IMR-90 (cell line): ENCODE results near the gene ZKSCAN4. TPM values are rescaled to one million over a fixed set of nuclear protein-coding genes. Genes with fewer than 3 reads are reported as not detected.

Experiments
- ATAC-seq: fragments of 200-7000 bp; cut with Tn5 transposase; 2 replicates; pipeline ENCODE4 v1.9.1; 2020; ENCODE audit warnings: low read depth, mild to moderate bottlenecking, moderate library complexity
- BruUV-seq: library from RNA; stranded (reverse); fragments of 400-500 nt; replicated peaks from 2 replicates; lab custom pipeline; 2021; lab: Mats Ljungman, UMichigan
- CTCF ChIA-PET: fragments of 300-600 bp; formaldehyde crosslinking; extraction: SDS; loops from one replicate; lab custom pipeline; 2021; ENCODE audit warnings: antibody characterized with exemption; lab: Yijun Ruan, JAX
- POLR2A ChIA-PET: fragments of 300-600 bp; sonication (Branson Sonifier 250); formaldehyde crosslinking; loops from one replicate; lab custom pipeline; 2022; ENCODE audit warnings: antibody characterized with exemption; ENCODE audit not compliant: unreplicated experiment; lab: Charles Lee
- DNase-seq: peaks from one replicate; pipeline ENCODE4 v3.0.0; 2013
- H2AFZ ChIP-seq: replicated peaks from 2 replicates; pipeline ENCODE3; 2013; ENCODE audit warnings: low read length, mild to moderate bottlenecking; ENCODE audit not compliant: poor library complexity
- H2AK5ac ChIP-seq: 2 replicates; pipeline ENCODE4 v1.6.1; 2013; ENCODE audit warnings: low read depth, low read length, inconsistent platforms
- H2AK9ac ChIP-seq: replicated peaks from 2 replicates; pipeline ENCODE3; 2013; ENCODE audit warnings: mild to moderate bottlenecking, low read depth, low read length, moderate library complexity; ENCODE audit not compliant: poor library complexity
- H2BK120ac ChIP-seq: 2 replicates; pipeline ENCODE4 v1.6.1; 2013; ENCODE audit warnings: low read depth, low read length, inconsistent platforms
- H2BK15ac ChIP-seq: 3 replicates; pipeline ENCODE4 v1.6.1; 2013; ENCODE audit warnings: low read depth, low read length, inconsistent platforms
- H2BK20ac ChIP-seq: 2 replicates; pipeline ENCODE4 v1.6.1; 2013; ENCODE audit warnings: low read depth, mild to moderate bottlenecking, inconsistent platforms, low read length, moderate library complexity
- H2BK5ac ChIP-seq: 2 replicates; pipeline ENCODE4 v1.6.1; 2013; ENCODE audit warnings: mild to moderate bottlenecking, low read depth, low read length, inconsistent platforms; ENCODE audit not compliant: poor library complexity, severe bottlenecking
- H3K14ac ChIP-seq: replicated peaks from 2 replicates; pipeline ENCODE4 v1.6.1; 2013; ENCODE audit warnings: low read depth, low read length, inconsistent platforms
- H3K18ac ChIP-seq: 2 replicates; pipeline ENCODE4 v1.6.1; 2013; ENCODE audit warnings: low read depth, low read length, control low read depth
- H3K23ac ChIP-seq: 2 replicates; pipeline ENCODE4 v1.6.1; 2013; ENCODE audit warnings: low read depth, low read length, inconsistent platforms
- H3K27ac ChIP-seq: 2 replicates; pipeline ENCODE4 v1.5.1; 2013; ENCODE audit warnings: mild to moderate bottlenecking, control low read depth, low read length; ENCODE audit not compliant: insufficient read depth
- H3K27me3 ChIP-seq: 2 replicates; pipeline ENCODE4 v1.6.1; 2013; ENCODE audit warnings: low read length; ENCODE audit not compliant: control insufficient read depth, insufficient read depth
- H3K36me3 ChIP-seq: 2 replicates; pipeline ENCODE4 v1.6.1; 2013; ENCODE audit warnings: low read length, mixed read lengths; ENCODE audit not compliant: control insufficient read depth, insufficient read depth
- H3K4ac ChIP-seq: 2 replicates; pipeline ENCODE4 v1.6.1; 2013; ENCODE audit warnings: low read depth, low read length, inconsistent platforms
- H3K4me1 ChIP-seq: 2 replicates; pipeline ENCODE4 v1.6.1; 2013; ENCODE audit warnings: low read length, mixed read lengths; ENCODE audit not compliant: control insufficient read depth, insufficient read depth
- H3K4me2 ChIP-seq: 2 replicates; pipeline ENCODE4 v1.6.1; 2013; ENCODE audit warnings: low read depth, mild to moderate bottlenecking, control low read depth, low read length, moderate library complexity
- H3K4me3 ChIP-seq: 2 replicates; pipeline ENCODE4 v1.5.1; 2013; ENCODE audit warnings: low read depth, mild to moderate bottlenecking, control low read depth, low read length, moderate library complexity; ENCODE audit not compliant: insufficient read depth
- H3K56ac ChIP-seq: 2 replicates; pipeline ENCODE4 v1.6.1; 2013; ENCODE audit warnings: low read length, inconsistent platforms; ENCODE audit not compliant: insufficient read depth; ENCODE audit errors: extremely low read depth
- H3K79me1 ChIP-seq, 2 experiments: 2 replicates each; pipeline ENCODE4 v1.6.1; 2013; ENCODE audit warnings: low read length in 2 of 2, inconsistent platforms in 1 of 2, low read depth in 1 of 2
- H3K9ac ChIP-seq: 2 replicates; pipeline ENCODE4 v1.6.1; 2013; ENCODE audit warnings: low read depth, low read length, control low read depth
- H3K9me1 ChIP-seq: 2 replicates; pipeline ENCODE4 v1.6.1; 2013; ENCODE audit warnings: low read length, inconsistent platforms; ENCODE audit not compliant: insufficient read depth
- H3K9me3 ChIP-seq: 2 replicates; pipeline ENCODE4 v1.6.1; 2013; ENCODE audit warnings: low read length; ENCODE audit not compliant: control insufficient read depth, insufficient read depth
- H4K20me1 ChIP-seq: 2 replicates; pipeline ENCODE4 v1.6.1; 2013; ENCODE audit warnings: low read length, inconsistent platforms; ENCODE audit not compliant: insufficient read depth
- H4K5ac ChIP-seq: 2 replicates; pipeline ENCODE4 v1.6.1; 2013; ENCODE audit warnings: mild to moderate bottlenecking, low read depth, low read length, control low read depth
- H4K8ac ChIP-seq, 2 experiments: 2 replicates each; pipeline ENCODE4 v1.6.1; 2013; ENCODE audit warnings: low read depth in 2 of 2, low read length in 2 of 2, control low read depth in 1 of 2, inconsistent platforms in 1 of 2
- H4K91ac ChIP-seq: 2 replicates; pipeline ENCODE4 v1.6.1; 2013; ENCODE audit warnings: low read depth, low read length, inconsistent platforms; ENCODE audit not compliant: insufficient read depth
- BHLHE40 ChIP-seq: fragments of 150-350 bp; IDR thresholded peaks from 2 replicates; pipeline ENCODE4 v1.6.1; 2016; ENCODE audit warnings: mild to moderate bottlenecking, low read depth, low read length
- CEBPB ChIP-seq: IDR thresholded peaks from 2 replicates; pipeline ENCODE4 v1.6.1; 2012; ENCODE audit warnings: low read depth, low read length, improper control_type of control experiment
- CHD1 ChIP-seq: IDR thresholded peaks from 2 replicates; pipeline ENCODE4 v1.6.1; 2012; ENCODE audit warnings: low read depth, low read length, improper control_type of control experiment
- CTCF ChIP-seq: conservative IDR thresholded peaks from 2 replicates; pipeline ENCODE4 v1.5.1; 2012; ENCODE audit warnings: mild to moderate bottlenecking, low read depth, low read length, improper control_type of control experiment
- ELK1 ChIP-seq: fragments of 150-350 bp; IDR thresholded peaks from 2 replicates; pipeline ENCODE4 v1.6.1; 2016; ENCODE audit warnings: low read depth, mild to moderate bottlenecking, low read length, moderate library complexity, borderline replicate concordance
- FOS ChIP-seq: fragments of 150-350 bp; IDR thresholded peaks from 2 replicates; pipeline ENCODE4 v1.6.1; 2016; ENCODE audit warnings: low read depth, low read length
- MAFK ChIP-seq: IDR thresholded peaks from 2 replicates; pipeline ENCODE4 v1.6.1; 2012; ENCODE audit warnings: low read depth, low read length, improper control_type of control experiment
- MAZ ChIP-seq: IDR thresholded peaks from 2 replicates; pipeline ENCODE4 v1.6.1; 2012; ENCODE audit warnings: low read depth, mild to moderate bottlenecking, low read length, improper control_type of control experiment, moderate library complexity, borderline replicate concordance
- POLR2A ChIP-seq: IDR thresholded peaks from 2 replicates; pipeline ENCODE4 v1.6.1; 2012; ENCODE audit warnings: mild to moderate bottlenecking, low read depth, low read length
- RAD21 ChIP-seq: IDR thresholded peaks from 2 replicates; pipeline ENCODE4 v1.6.1; 2012; ENCODE audit warnings: low read length, improper control_type of control experiment
- RCOR1 ChIP-seq: IDR thresholded peaks from 2 replicates; pipeline ENCODE4 v1.6.1; 2012; ENCODE audit warnings: mild to moderate bottlenecking, low read length, improper control_type of control experiment; ENCODE audit not compliant: insufficient replicate concordance
- RFX5 ChIP-seq: IDR thresholded peaks from 2 replicates; pipeline ENCODE4 v1.8.0; 2012; ENCODE audit warnings: low read depth, mild to moderate bottlenecking, low read length, moderate library complexity
- SMC3 ChIP-seq: fragments of 150-350 bp; IDR thresholded peaks from 2 replicates; pipeline ENCODE4 v1.6.1; 2016; ENCODE audit warnings: low read depth, mild to moderate bottlenecking, antibody characterized with exemption, low read length, moderate library complexity
- USF2 ChIP-seq: fragments of 150-350 bp; IDR thresholded peaks from 2 replicates; pipeline ENCODE4 v1.6.1; 2017; ENCODE audit warnings: mild to moderate bottlenecking, antibody characterized with exemption, low read length, low read depth
- WGBS, 2 experiments: methylation state at CpG; one replicate each; pipeline versions ENCODE4 v1.1.5 to v1.1.7; 2013; ENCODE audit warnings: missing lambda C conversion rate in 2 of 2; ENCODE audit not compliant: insufficient read length in 1 of 2; ENCODE audit errors: extremely low coverage in 2 of 2; 5-methylcytosine and 5-hydroxymethylcytosine counted together
- dilution Hi-C: fragments of 300-500 bp; cut with HindIII; formaldehyde crosslinking; loops from one replicate; pipeline ENCODE4 v1.14.3; 2018; ENCODE audit warnings: low sequenced_read_pairs; ENCODE audit not compliant: unreplicated experiment
- in situ Hi-C: fragments of 300-500 bp; cut with MboI; formaldehyde crosslinking; loops from 3 replicates; pipeline ENCODE4 v1.14.3; 2019; ENCODE audit warnings: low sequenced_read_pairs, inconsistent platforms, mixed read lengths
- intact Hi-C: fragments of 100-400 bp; cut with micrococcal nuclease; formaldehyde crosslinking; loops from 2 replicates; pipeline ENCODE4 v1.10.0; 2022
- polyA plus RNA-seq, 3 experiments: library from polyadenylated mRNA; depleted of rRNA; stranded (reverse); fragments of >200 nt; gene quantifications; 2 replicates each; pipeline ENCODE4 v1.2.3, GENCODE V29; 2012; ENCODE audit warnings: low replicate concordance in 1 of 3
- total RNA-seq: library from RNA; depleted of rRNA; stranded (reverse); fragments of >200 nt; gene quantifications from 2 replicates; pipeline ENCODE4 v1.2.3, GENCODE V29; 2012

Gene ZKSCAN4
- total and polyA plus RNA-seq, 2 of the 4 experiments (the other 2 are of a cell fraction), result 2.4 to 5.7 TPM

GRCh38 chr6:28226460-28226859 is 25.6 kb downstream of the ZKSCAN4 start:
- Histone ChIP-seq H2AK9ac (no peak overlapping the region), H2AK5ac (no peak overlapping the region), H2AFZ (no peak overlapping the region), H3K27ac (no peak overlapping the region), H3K4me3 (no peak overlapping the region), H2BK5ac (no peak overlapping the region), H3K4me2 (peak overlapping the region; percentile 95; the same call in 1 of the 2 replicates), H3K14ac (no peak overlapping the region), H3K36me3 (peaks cover 22% of the 10 kb centered on the region), H4K91ac (no peak overlapping the region), H3K4me1 (no peaks in the 10 kb centered on the region), H2BK15ac (no peak overlapping the region), H4K5ac (no peak overlapping the region), H3K18ac (no peak overlapping the region), H3K27me3 (no peaks in the 10 kb centered on the region), H3K23ac (no peak overlapping the region), H3K56ac (no peak overlapping the region), H3K9ac (no peak overlapping the region), H4K8ac (no peak overlapping the region), H2BK120ac (no peak overlapping the region), H3K4ac (no peak overlapping the region), H3K9me3 (no peaks in the 10 kb centered on the region), H3K79me1 (peaks cover 24 to 38% of the 10 kb centered on the region in 2 experiments), H4K20me1 (no peaks in the 10 kb centered on the region), H2BK20ac (no peak overlapping the region), H3K9me1 (no peaks in the 10 kb centered on the region; the same call in 1 of the 2 replicates)
- no CpG with 5 or more reads among the region's 2 CpGs for WGBS, 2 experiments
- ATAC-seq, result no peak
- in situ Hi-C loops (no loop called here), dilution Hi-C loops (no loop called here), intact Hi-C loops (loop anchor here (5.0 kb wide), 1 partner anchor 1406 kb away; the partner anchor contains the start of gene GABBR1)
- TF ChIP-seq BHLHE40 (no peak), POLR2A (no peak), RCOR1 (no peak), FOS (no peak), CHD1 (no peak), MAZ (no peak), RAD21 (no peak), SMC3 (no peak), USF2 (no peak), ELK1 (no peak), CTCF (no peak), RFX5 (no peak), MAFK (no peak), CEBPB (no peak)
- ChIA-PET CTCF (interaction anchor here (1.2 kb wide), 1 partner anchor 129 kb away, joined by 3 read pairs; no protein-coding TSS in a partner anchor), POLR2A (no interaction called here)
- no peak for DNase-seq
- BruUV-seq, result no TSS peak
